GM06990 (cell line): Measurements from ENCODE around the gene COL19A1.

Source experiments
- DNase-seq: peaks from one replicate; pipeline ENCODE4 v3.0.0-alpha.2; 2011; ENCODE audit not compliant: insufficient read length; ENCODE audit errors: extremely low read depth
- H3K27me3 ChIP-seq: replicated peaks from 2 replicates; pipeline ENCODE4 v1.6.0; 2011; ENCODE audit warnings: low read length; ENCODE audit not compliant: control insufficient read depth, insufficient read depth
- H3K36me3 ChIP-seq: 2 replicates; pipeline ENCODE4 v1.5.1; 2011; ENCODE audit warnings: low read length; ENCODE audit not compliant: control insufficient read depth, insufficient read depth
- H3K4me3 ChIP-seq: replicated peaks from 2 replicates; pipeline ENCODE4 v1.5.1; 2011; ENCODE audit warnings: low read depth, mild to moderate bottlenecking, control low read depth, low read length
- CTCF ChIP-seq: IDR thresholded peaks from 2 replicates; pipeline ENCODE4 v1.5.1; 2011; ENCODE audit warnings: low read length, control low read depth, mild to moderate bottlenecking, inconsistent platforms; ENCODE audit not compliant: insufficient read depth, poor library complexity, severe bottlenecking

The COL19A1 gene

GRCh38 chr6:70113171-70113570, 246.8 kb downstream of the COL19A1 start:
- DNase-seq, result no peak
- no peaks in the 10 kb centered on the region for H3K36me3 ChIP-seq
- H3K27me3 ChIP-seq, result no peaks in the 10 kb centered on the region
- no peak for TF ChIP-seq CTCF
- no peak overlapping the region for H3K4me3 ChIP-seq

GRCh38 chr6:70118670-70119069, 252.3 kb downstream of the COL19A1 start:
- Histone ChIP-seq H3K4me3 (no peak overlapping the region), H3K36me3 (no peaks in the 10 kb centered on the region), H3K27me3 (no peaks in the 10 kb centered on the region)
- DNase-seq, result no peak
- no peak for TF ChIP-seq CTCF

GRCh38 chr6:70119218-70119835, 253.0 kb downstream of the COL19A1 start:
- Histone ChIP-seq H3K4me3 (no peak overlapping the region), H3K36me3 (no peaks in the 10 kb centered on the region), H3K27me3 (no peaks in the 10 kb centered on the region)
- no peak for TF ChIP-seq CTCF
- DNase-seq, result no peak

GRCh38 chr6:70124443-70124842, 258.1 kb downstream of the COL19A1 start:
- H3K4me3 ChIP-seq, result no peak overlapping the region
- no peak for DNase-seq
- H3K27me3 ChIP-seq, result no peaks in the 10 kb centered on the region
- no peak for TF ChIP-seq CTCF
- no peaks in the 10 kb centered on the region for H3K36me3 ChIP-seq

GRCh38 chr6:70124882-70125545, 258.7 kb downstream of the COL19A1 start:
- Histone ChIP-seq H3K4me3 (no peak overlapping the region), H3K27me3 (no peaks in the 10 kb centered on the region), H3K36me3 (no peaks in the 10 kb centered on the region)
- DNase-seq, result no peak
- no peak for TF ChIP-seq CTCF

GRCh38 chr6:70125602-70126001, 259.2 kb downstream of the COL19A1 start:
- no peak for DNase-seq
- Histone ChIP-seq H3K36me3 (no peaks in the 10 kb centered on the region), H3K27me3 (no peaks in the 10 kb centered on the region), H3K4me3 (no peak overlapping the region)
- TF ChIP-seq CTCF, result no peak
